Measurements from ENCODE around the gene FGF10.

The FGF10 gene

GRCh38 chr5:44345871-44346270, 43.3 kb downstream of the FGF10 start:
- DNase-seq = no peak

GRCh38 chr5:44336708-44337107, 52.5 kb downstream of the FGF10 start:
- no peak for DNase-seq

GRCh38 chr5:44334622-44335021, 54.6 kb downstream of the FGF10 start:
- DNase-seq = no peak

- no peak for DNase-seq
Observed at GRCh38 chr5:44332285-44332971, 56.8 kb downstream of the FGF10 start.

- no peak for DNase-seq
Observed at GRCh38 chr5:44331471-44332050, 57.7 kb downstream of the FGF10 start.

- no peak for DNase-seq
Observed at GRCh38 chr5:44329716-44330115, 59.5 kb downstream of the FGF10 start.

GRCh38 chr5:44321144-44321725, 68.0 kb downstream of the FGF10 start:
- no peak for DNase-seq

GRCh38 chr5:44320188-44320587, 69.0 kb downstream of the FGF10 start:
- no peak for DNase-seq

GRCh38 chr5:44318883-44319282, 70.3 kb downstream of the FGF10 start:
- DNase-seq = no peak

GRCh38 chr5:44312374-44312773, 76.8 kb downstream of the FGF10 start:
- no peak for DNase-seq

GRCh38 chr5:44300551-44300950, 88.7 kb downstream of the FGF10 start:
- no peak for DNase-seq

- DNase-seq = no peak
Observed at GRCh38 chr5:44299394-44299793, 89.8 kb downstream of the FGF10 start.

GRCh38 chr5:44294516-44294915, 94.7 kb downstream of the FGF10 start:
- DNase-seq = no peak

- DNase-seq = no peak
Observed at GRCh38 chr5:44292736-44293135, 96.5 kb downstream of the FGF10 start.

GRCh38 chr5:44278469-44278868, 110.8 kb downstream of the FGF10 start:
- DNase-seq = no peak

- no peak for DNase-seq
Observed at GRCh38 chr5:44275908-44276307, 113.3 kb downstream of the FGF10 start.

GRCh38 chr5:44275329-44275728, 113.9 kb downstream of the FGF10 start:
- DNase-seq = no peak

GRCh38 chr5:44267909-44268308, 121.3 kb downstream of the FGF10 start:
- no peak for DNase-seq

GRCh38 chr5:44266882-44267576, 122.2 kb downstream of the FGF10 start:
- DNase-seq = no peak

GRCh38 chr5:44265713-44266112, 123.5 kb downstream of the FGF10 start:
- no peak for DNase-seq

- no peak for DNase-seq
Observed at GRCh38 chr5:44260793-44261192, 128.4 kb downstream of the FGF10 start.

GRCh38 chr5:44257653-44258365, 131.4 kb downstream of the FGF10 start:
- DNase-seq = no peak

GRCh38 chr5:44257221-44257620, 132.0 kb downstream of the FGF10 start:
- DNase-seq = no peak
